Nucleus accumbens (tissue), 56 donors: Measurements from ENCODE around the gene FAM217A.

ENCODE experiments used
- DNase-seq, 56 donors: peaks; one replicate each; lab custom pipeline; 2025; lab: John Stamatoyannopoulos, UW

Gene FAM217A

GRCh38 chr6:4085332-4085700, 6.4 kb upstream of the FAM217A start:
- no peak for DNase-seq

GRCh38 chr6:4084444-4085331, 5.8 kb upstream of the FAM217A start:
- DNase-seq: peak in 31 of 56 donors; percentile 2 to 73 (median 23)

GRCh38 chr6:4074478-4075235, 4.3 kb downstream of the FAM217A start:
- DNase-seq: no peak

- no peak for DNase-seq
These were observed 7.6 kb downstream of the FAM217A start for GRCh38 chr6:4071330-4071729.

- DNase-seq: no peak
These were observed 9.7 kb downstream of the FAM217A start for GRCh38 chr6:4069199-4069598.

- DNase-seq: no peak
These were observed 11.3 kb downstream of the FAM217A start for GRCh38 chr6:4067673-4068072.

GRCh38 chr6:4066029-4066755, 12.7 kb downstream of the FAM217A start:
- no peak for DNase-seq

GRCh38 chr6:4059115-4059777, 19.7 kb downstream of the FAM217A start:
- DNase-seq: no peak

- no peak for DNase-seq
These were observed 21.9 kb downstream of the FAM217A start for GRCh38 chr6:4057036-4057435.

GRCh38 chr6:4055420-4056041, 23.4 kb downstream of the FAM217A start:
- DNase-seq: peak in 17 of 56 donors; percentile 1 to 35 (median 11)

- DNase-seq: no peak
These were observed 29.7 kb downstream of the FAM217A start for GRCh38 chr6:4049246-4049645.

- no peak for DNase-seq
These were observed 37.5 kb downstream of the FAM217A start for GRCh38 chr6:4041480-4041879.

GRCh38 chr6:4039348-4039747, 39.6 kb downstream of the FAM217A start:
- no peak for DNase-seq

GRCh38 chr6:4036581-4036980, 42.4 kb downstream of the FAM217A start:
- no peak for DNase-seq

GRCh38 chr6:4032475-4032874, 46.5 kb downstream of the FAM217A start:
- DNase-seq: no peak

- no peak for DNase-seq
These were observed 47.5 kb downstream of the FAM217A start for GRCh38 chr6:4031442-4031841.

- no peak for DNase-seq
These were observed 48.3 kb downstream of the FAM217A start for GRCh38 chr6:4030669-4031068.

GRCh38 chr6:4029687-4030086, 49.2 kb downstream of the FAM217A start:
- no peak for DNase-seq

- peak in 1 of 56 donors; percentile 7 for DNase-seq
These were observed 50.9 kb downstream of the FAM217A start for GRCh38 chr6:4028051-4028450.

GRCh38 chr6:4025681-4026080, 53.3 kb downstream of the FAM217A start:
- no peak for DNase-seq
